Panc1 (cell line): ENCODE data around the gene ZRANB1.

Source experiments
- SIN3A ChIP-seq: IDR thresholded peaks from 2 replicates; pipeline ENCODE4 v1.6.1; 2012; ENCODE audit warnings: low read depth, mild to moderate bottlenecking, low read length, moderate library complexity, borderline replicate concordance; ENCODE audit not compliant: insufficient read depth
- TF ChIP-seq, protein P1 (sequence below): fragments of 450-650 bp; IDR thresholded peaks from 2 replicates; pipeline ENCODE4 v1.5.1; 2017; ENCODE audit warnings: mild to moderate bottlenecking

GRCh38 chr10:124928545-124928944 is 13.4 kb upstream of the ZRANB1 start:
- TF ChIP-seq, protein P1, sequence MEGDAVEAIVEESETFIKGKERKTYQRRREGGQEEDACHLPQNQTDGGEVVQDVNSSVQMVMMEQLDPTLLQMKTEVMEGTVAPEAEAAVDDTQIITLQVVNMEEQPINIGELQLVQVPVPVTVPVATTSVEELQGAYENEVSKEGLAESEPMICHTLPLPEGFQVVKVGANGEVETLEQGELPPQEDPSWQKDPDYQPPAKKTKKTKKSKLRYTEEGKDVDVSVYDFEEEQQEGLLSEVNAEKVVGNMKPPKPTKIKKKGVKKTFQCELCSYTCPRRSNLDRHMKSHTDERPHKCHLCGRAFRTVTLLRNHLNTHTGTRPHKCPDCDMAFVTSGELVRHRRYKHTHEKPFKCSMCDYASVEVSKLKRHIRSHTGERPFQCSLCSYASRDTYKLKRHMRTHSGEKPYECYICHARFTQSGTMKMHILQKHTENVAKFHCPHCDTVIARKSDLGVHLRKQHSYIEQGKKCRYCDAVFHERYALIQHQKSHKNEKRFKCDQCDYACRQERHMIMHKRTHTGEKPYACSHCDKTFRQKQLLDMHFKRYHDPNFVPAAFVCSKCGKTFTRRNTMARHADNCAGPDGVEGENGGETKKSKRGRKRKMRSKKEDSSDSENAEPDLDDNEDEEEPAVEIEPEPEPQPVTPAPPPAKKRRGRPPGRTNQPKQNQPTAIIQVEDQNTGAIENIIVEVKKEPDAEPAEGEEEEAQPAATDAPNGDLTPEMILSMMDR: no peak
- no peak for TF ChIP-seq SIN3A
